IMR-90 (cell line): ENCODE results near the gene F2. TPM values are rescaled to one million over a fixed set of nuclear protein-coding genes. Genes with fewer than 3 reads are reported as not detected.

Source experiments
- ATAC-seq: fragments of 200-7000 bp; cut with Tn5 transposase; 2 replicates; pipeline ENCODE4 v1.9.1; 2020; ENCODE audit warnings: low read depth, mild to moderate bottlenecking, moderate library complexity
- BruUV-seq: library from RNA; stranded (reverse); fragments of 400-500 nt; replicated peaks from 2 replicates; lab custom pipeline; 2021; lab: Mats Ljungman, UMichigan
- CTCF ChIA-PET: fragments of 300-600 bp; formaldehyde crosslinking; extraction: SDS; loops from one replicate; lab custom pipeline; 2021; ENCODE audit warnings: antibody characterized with exemption; lab: Yijun Ruan, JAX
- POLR2A ChIA-PET: fragments of 300-600 bp; sonication (Branson Sonifier 250); formaldehyde crosslinking; loops from one replicate; lab custom pipeline; 2022; ENCODE audit warnings: antibody characterized with exemption; ENCODE audit not compliant: unreplicated experiment; lab: Charles Lee
- DNase-seq: peaks from one replicate; pipeline ENCODE4 v3.0.0; 2013
- H2AFZ ChIP-seq: replicated peaks from 2 replicates; pipeline ENCODE3; 2013; ENCODE audit warnings: low read length, mild to moderate bottlenecking; ENCODE audit not compliant: poor library complexity
- H2AK5ac ChIP-seq: 2 replicates; pipeline ENCODE4 v1.6.1; 2013; ENCODE audit warnings: low read depth, low read length, inconsistent platforms
- H2AK9ac ChIP-seq: replicated peaks from 2 replicates; pipeline ENCODE3; 2013; ENCODE audit warnings: mild to moderate bottlenecking, low read depth, low read length, moderate library complexity; ENCODE audit not compliant: poor library complexity
- H2BK120ac ChIP-seq: 2 replicates; pipeline ENCODE4 v1.6.1; 2013; ENCODE audit warnings: low read depth, low read length, inconsistent platforms
- H2BK15ac ChIP-seq: 3 replicates; pipeline ENCODE4 v1.6.1; 2013; ENCODE audit warnings: low read depth, low read length, inconsistent platforms
- H2BK20ac ChIP-seq: 2 replicates; pipeline ENCODE4 v1.6.1; 2013; ENCODE audit warnings: low read depth, mild to moderate bottlenecking, inconsistent platforms, low read length, moderate library complexity
- H2BK5ac ChIP-seq: 2 replicates; pipeline ENCODE4 v1.6.1; 2013; ENCODE audit warnings: mild to moderate bottlenecking, low read depth, low read length, inconsistent platforms; ENCODE audit not compliant: poor library complexity, severe bottlenecking
- H3K14ac ChIP-seq: replicated peaks from 2 replicates; pipeline ENCODE4 v1.6.1; 2013; ENCODE audit warnings: low read depth, low read length, inconsistent platforms
- H3K18ac ChIP-seq: 2 replicates; pipeline ENCODE4 v1.6.1; 2013; ENCODE audit warnings: low read depth, low read length, control low read depth
- H3K23ac ChIP-seq: 2 replicates; pipeline ENCODE4 v1.6.1; 2013; ENCODE audit warnings: low read depth, low read length, inconsistent platforms
- H3K27ac ChIP-seq: 2 replicates; pipeline ENCODE4 v1.5.1; 2013; ENCODE audit warnings: mild to moderate bottlenecking, control low read depth, low read length; ENCODE audit not compliant: insufficient read depth
- H3K27me3 ChIP-seq: 2 replicates; pipeline ENCODE4 v1.6.1; 2013; ENCODE audit warnings: low read length; ENCODE audit not compliant: control insufficient read depth, insufficient read depth
- H3K36me3 ChIP-seq: 2 replicates; pipeline ENCODE4 v1.6.1; 2013; ENCODE audit warnings: low read length, mixed read lengths; ENCODE audit not compliant: control insufficient read depth, insufficient read depth
- H3K4ac ChIP-seq: 2 replicates; pipeline ENCODE4 v1.6.1; 2013; ENCODE audit warnings: low read depth, low read length, inconsistent platforms
- H3K4me1 ChIP-seq: 2 replicates; pipeline ENCODE4 v1.6.1; 2013; ENCODE audit warnings: low read length, mixed read lengths; ENCODE audit not compliant: control insufficient read depth, insufficient read depth
- H3K4me2 ChIP-seq: 2 replicates; pipeline ENCODE4 v1.6.1; 2013; ENCODE audit warnings: low read depth, mild to moderate bottlenecking, control low read depth, low read length, moderate library complexity
- H3K4me3 ChIP-seq: 2 replicates; pipeline ENCODE4 v1.5.1; 2013; ENCODE audit warnings: low read depth, mild to moderate bottlenecking, control low read depth, low read length, moderate library complexity; ENCODE audit not compliant: insufficient read depth
- H3K56ac ChIP-seq: 2 replicates; pipeline ENCODE4 v1.6.1; 2013; ENCODE audit warnings: low read length, inconsistent platforms; ENCODE audit not compliant: insufficient read depth; ENCODE audit errors: extremely low read depth
- H3K79me1 ChIP-seq, 2 experiments: 2 replicates each; pipeline ENCODE4 v1.6.1; 2013; ENCODE audit warnings: low read length in 2 of 2, inconsistent platforms in 1 of 2, low read depth in 1 of 2
- H3K9ac ChIP-seq: 2 replicates; pipeline ENCODE4 v1.6.1; 2013; ENCODE audit warnings: low read depth, low read length, control low read depth
- H3K9me1 ChIP-seq: 2 replicates; pipeline ENCODE4 v1.6.1; 2013; ENCODE audit warnings: low read length, inconsistent platforms; ENCODE audit not compliant: insufficient read depth
- H3K9me3 ChIP-seq: 2 replicates; pipeline ENCODE4 v1.6.1; 2013; ENCODE audit warnings: low read length; ENCODE audit not compliant: control insufficient read depth, insufficient read depth
- H4K20me1 ChIP-seq: 2 replicates; pipeline ENCODE4 v1.6.1; 2013; ENCODE audit warnings: low read length, inconsistent platforms; ENCODE audit not compliant: insufficient read depth
- H4K5ac ChIP-seq: 2 replicates; pipeline ENCODE4 v1.6.1; 2013; ENCODE audit warnings: mild to moderate bottlenecking, low read depth, low read length, control low read depth
- H4K8ac ChIP-seq, 2 experiments: 2 replicates each; pipeline ENCODE4 v1.6.1; 2013; ENCODE audit warnings: low read depth in 2 of 2, low read length in 2 of 2, control low read depth in 1 of 2, inconsistent platforms in 1 of 2
- H4K91ac ChIP-seq: 2 replicates; pipeline ENCODE4 v1.6.1; 2013; ENCODE audit warnings: low read depth, low read length, inconsistent platforms; ENCODE audit not compliant: insufficient read depth
- BHLHE40 ChIP-seq: fragments of 150-350 bp; IDR thresholded peaks from 2 replicates; pipeline ENCODE4 v1.6.1; 2016; ENCODE audit warnings: mild to moderate bottlenecking, low read depth, low read length
- CEBPB ChIP-seq: IDR thresholded peaks from 2 replicates; pipeline ENCODE4 v1.6.1; 2012; ENCODE audit warnings: low read depth, low read length, improper control_type of control experiment
- CHD1 ChIP-seq: IDR thresholded peaks from 2 replicates; pipeline ENCODE4 v1.6.1; 2012; ENCODE audit warnings: low read depth, low read length, improper control_type of control experiment
- CTCF ChIP-seq: conservative IDR thresholded peaks from 2 replicates; pipeline ENCODE4 v1.5.1; 2012; ENCODE audit warnings: mild to moderate bottlenecking, low read depth, low read length, improper control_type of control experiment
- ELK1 ChIP-seq: fragments of 150-350 bp; IDR thresholded peaks from 2 replicates; pipeline ENCODE4 v1.6.1; 2016; ENCODE audit warnings: low read depth, mild to moderate bottlenecking, low read length, moderate library complexity, borderline replicate concordance
- FOS ChIP-seq: fragments of 150-350 bp; IDR thresholded peaks from 2 replicates; pipeline ENCODE4 v1.6.1; 2016; ENCODE audit warnings: low read depth, low read length
- MAFK ChIP-seq: IDR thresholded peaks from 2 replicates; pipeline ENCODE4 v1.6.1; 2012; ENCODE audit warnings: low read depth, low read length, improper control_type of control experiment
- MAZ ChIP-seq: IDR thresholded peaks from 2 replicates; pipeline ENCODE4 v1.6.1; 2012; ENCODE audit warnings: low read depth, mild to moderate bottlenecking, low read length, improper control_type of control experiment, moderate library complexity, borderline replicate concordance
- MXI1 ChIP-seq: IDR thresholded peaks from 2 replicates; pipeline ENCODE4 v1.6.1; 2012; ENCODE audit warnings: low read depth, mild to moderate bottlenecking, low read length, moderate library complexity, borderline replicate concordance
- NFE2L2 ChIP-seq: fragments of 150-350 bp; IDR thresholded peaks from 2 replicates; pipeline ENCODE4 v1.6.1; 2016; ENCODE audit warnings: low read depth, mild to moderate bottlenecking, low read length
- POLR2A ChIP-seq: IDR thresholded peaks from 2 replicates; pipeline ENCODE4 v1.6.1; 2012; ENCODE audit warnings: mild to moderate bottlenecking, low read depth, low read length
- RAD21 ChIP-seq: IDR thresholded peaks from 2 replicates; pipeline ENCODE4 v1.6.1; 2012; ENCODE audit warnings: low read length, improper control_type of control experiment
- RCOR1 ChIP-seq: IDR thresholded peaks from 2 replicates; pipeline ENCODE4 v1.6.1; 2012; ENCODE audit warnings: mild to moderate bottlenecking, low read length, improper control_type of control experiment; ENCODE audit not compliant: insufficient replicate concordance
- RFX5 ChIP-seq: IDR thresholded peaks from 2 replicates; pipeline ENCODE4 v1.8.0; 2012; ENCODE audit warnings: low read depth, mild to moderate bottlenecking, low read length, moderate library complexity
- SMC3 ChIP-seq: fragments of 150-350 bp; IDR thresholded peaks from 2 replicates; pipeline ENCODE4 v1.6.1; 2016; ENCODE audit warnings: low read depth, mild to moderate bottlenecking, antibody characterized with exemption, low read length, moderate library complexity
- USF2 ChIP-seq: fragments of 150-350 bp; IDR thresholded peaks from 2 replicates; pipeline ENCODE4 v1.6.1; 2017; ENCODE audit warnings: mild to moderate bottlenecking, antibody characterized with exemption, low read length, low read depth
- dilution Hi-C: fragments of 300-500 bp; cut with HindIII; formaldehyde crosslinking; loops from one replicate; pipeline ENCODE4 v1.14.3; 2018; ENCODE audit warnings: low sequenced_read_pairs; ENCODE audit not compliant: unreplicated experiment
- in situ Hi-C: fragments of 300-500 bp; cut with MboI; formaldehyde crosslinking; loops from 3 replicates; pipeline ENCODE4 v1.14.3; 2019; ENCODE audit warnings: low sequenced_read_pairs, inconsistent platforms, mixed read lengths
- intact Hi-C: fragments of 100-400 bp; cut with micrococcal nuclease; formaldehyde crosslinking; loops from 2 replicates; pipeline ENCODE4 v1.10.0; 2022
- polyA plus RNA-seq, 3 experiments: library from polyadenylated mRNA; depleted of rRNA; stranded (reverse); fragments of >200 nt; gene quantifications; 2 replicates each; pipeline ENCODE4 v1.2.3, GENCODE V29; 2012; ENCODE audit warnings: low replicate concordance in 1 of 3
- total RNA-seq: library from RNA; depleted of rRNA; stranded (reverse); fragments of >200 nt; gene quantifications from 2 replicates; pipeline ENCODE4 v1.2.3, GENCODE V29; 2012

Gene F2
- total and polyA plus RNA-seq, 2 of the 4 experiments (the other 2 are of a cell fraction) = not detected

- H3K4me1 ChIP-seq = no peaks in the 10 kb centered on the region
- no peak overlapping the region for H3K4me3 ChIP-seq
- H3K36me3 ChIP-seq = peaks cover 37% of the 10 kb centered on the region
- H2BK15ac ChIP-seq = no peak overlapping the region
- no peak overlapping the region for H4K91ac ChIP-seq
- no peak overlapping the region for H3K14ac ChIP-seq
- H4K5ac ChIP-seq = no peak overlapping the region
- TF ChIP-seq CTCF (no peak), RAD21 (no peak), MAZ (no peak), USF2 (no peak), POLR2A (no peak), RCOR1 (no peak), FOS (no peak), MXI1 (no peak), CHD1 (no peak), RFX5 (no peak), BHLHE40 (no peak), SMC3 (no peak), CEBPB (no peak), NFE2L2 (no peak), MAFK (no peak), ELK1 (no peak)
- BruUV-seq = no TSS peak
- dilution Hi-C loops (no loop called here), in situ Hi-C loops (no loop called here), intact Hi-C loops (no loop called here)
- H3K56ac ChIP-seq = no peak overlapping the region
- H2BK20ac ChIP-seq = no peak overlapping the region
- no peaks in the 10 kb centered on the region for H4K20me1 ChIP-seq
- no peaks in the 10 kb centered on the region for H3K27me3 ChIP-seq
- no peak for ATAC-seq
- H3K4ac ChIP-seq = no peak overlapping the region
- no peak overlapping the region for H4K8ac ChIP-seq
- H3K18ac ChIP-seq = no peak overlapping the region
- no peak overlapping the region for H3K23ac ChIP-seq
- no peak overlapping the region for H2AFZ ChIP-seq
- no peak for DNase-seq
- POLR2A ChIA-PET = no interaction called here
- CTCF ChIA-PET = no interaction called here
- H3K4me2 ChIP-seq = no peak overlapping the region
- no peak overlapping the region for H2BK5ac ChIP-seq
- H3K79me1 ChIP-seq = peaks cover 5 to 13% of the 10 kb centered on the region in 2 experiments; a peak in 2 of 4 replicates
- H2AK5ac ChIP-seq = no peak overlapping the region
- H3K9me3 ChIP-seq = no peaks in the 10 kb centered on the region
- no peak overlapping the region for H3K9ac ChIP-seq
- H2BK120ac ChIP-seq = no peak overlapping the region
- H2AK9ac ChIP-seq = no peak overlapping the region
- no peaks in the 10 kb centered on the region for H3K9me1 ChIP-seq
- H3K27ac ChIP-seq = no peak overlapping the region
Measured at GRCh38 chr11:46762248-46762647, 43.2 kb downstream of the F2 start.
